ENCODE data around the gene GRIK4.

- TF ChIP-seq EZH2 (IDR thresholded peaks at IDR 0.05; ENCODE audit: borderline replicate concordance, insufficient read depth, low read length, poor library complexity, severe bottlenecking), result no peak
- no peak for TF ChIP-seq CTCF (IDR thresholded peaks at IDR 0.05; ENCODE audit: poor library complexity, severe bottlenecking)
- no peak for TF ChIP-seq SMC3 (conservative IDR thresholded peaks at IDR 0.05; ENCODE audit: poor library complexity)
- TF ChIP-seq POLR2AphosphoS5 (IDR thresholded peaks at IDR 0.05), result no peak
- no peak for TF ChIP-seq REST (IDR thresholded peaks at IDR 0.05; ENCODE audit: borderline replicate concordance)
- no peak for TF ChIP-seq TAF1 (IDR thresholded peaks at IDR 0.05; ENCODE audit: low read depth)
- TF ChIP-seq EP300 (conservative IDR thresholded peaks at IDR 0.05; ENCODE audit: poor library complexity, severe bottlenecking), result no peak
- no peak for TF ChIP-seq RAD21 (conservative IDR thresholded peaks at IDR 0.05)
- no peak for TF ChIP-seq MXI1 (conservative IDR thresholded peaks at IDR 0.05; ENCODE audit: poor library complexity, severe bottlenecking)
These were observed 298.7 kb downstream of the GRIK4 start for GRCh38 chr11:120810251-120810650.

Data from neural cell (in vitro differentiated cells).